ENCODE data around the gene TSC22D1.
"Not testable (repeated sequence)": the region's sequence is repeated elsewhere in the genome, so short reads cannot be mapped to it uniquely, and the experiment has no call there.

TSC22D1 gene

DNA sequence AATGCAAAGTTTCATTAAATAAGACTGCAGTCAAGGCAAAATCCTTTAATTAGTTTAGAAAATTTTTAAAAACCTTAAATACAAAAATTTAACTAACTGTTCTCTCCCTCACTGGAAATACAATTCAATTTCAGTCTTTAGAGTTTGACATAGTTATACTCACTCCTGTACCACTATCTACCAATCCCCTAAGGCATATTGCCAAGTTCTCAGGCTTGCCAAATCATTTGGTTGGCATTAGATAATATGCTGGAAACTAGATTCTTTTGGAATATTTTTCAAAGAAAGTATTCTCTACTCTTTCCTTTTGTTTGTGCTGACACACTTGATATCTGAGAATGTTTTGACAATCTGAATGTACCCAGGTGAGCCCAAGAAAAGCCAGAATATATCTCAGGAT, 77.2 kb downstream of the TSC22D1 start:
- DNase-seq: no peak

DNA sequence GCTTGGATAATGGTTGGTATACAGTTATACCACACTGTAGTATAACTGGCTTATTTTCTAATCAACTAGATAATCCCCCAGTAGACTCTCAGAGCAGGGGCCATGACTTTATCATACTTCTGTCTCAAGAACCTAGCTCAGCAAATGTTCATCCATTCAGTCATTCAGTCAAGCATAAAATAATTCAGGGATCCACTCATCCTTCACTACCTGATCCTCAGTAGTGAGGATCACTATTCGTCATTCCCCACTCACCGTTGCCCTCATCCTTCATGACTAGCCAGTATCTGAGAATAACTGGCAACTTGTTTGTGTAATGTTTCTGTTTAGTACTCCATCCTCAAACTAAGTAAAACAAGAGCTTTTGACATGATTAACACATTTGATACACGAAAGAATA, 77.6 kb downstream of the TSC22D1 start:
- DNase-seq: no peak

- DNase-seq: no peak
These were observed 78.3 kb downstream of the TSC22D1 start for GRCh38 chr13:44497801-44498200.

GRCh38 chr13:44493213-44493812, 82.8 kb downstream of the TSC22D1 start:
- no peak for DNase-seq

DNA sequence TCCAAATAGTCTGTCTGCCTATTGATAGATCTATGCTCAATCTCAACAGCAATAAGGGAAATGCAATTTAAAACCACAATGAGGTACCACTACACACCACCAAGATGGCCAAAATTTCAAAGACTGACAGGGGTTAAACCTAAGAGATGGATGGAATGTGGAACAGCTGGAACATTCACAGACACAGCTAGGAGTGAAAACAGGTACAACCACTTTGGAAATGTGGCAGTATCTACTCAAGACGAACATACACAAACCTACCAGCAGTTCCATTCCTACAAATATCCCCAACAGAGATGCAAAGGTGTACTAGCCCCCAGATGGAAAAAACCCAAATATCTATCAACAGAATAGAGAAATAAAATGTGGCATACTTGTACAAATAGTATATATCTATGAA, 86.4 kb downstream of the TSC22D1 start:
- no peak for DNase-seq

DNA sequence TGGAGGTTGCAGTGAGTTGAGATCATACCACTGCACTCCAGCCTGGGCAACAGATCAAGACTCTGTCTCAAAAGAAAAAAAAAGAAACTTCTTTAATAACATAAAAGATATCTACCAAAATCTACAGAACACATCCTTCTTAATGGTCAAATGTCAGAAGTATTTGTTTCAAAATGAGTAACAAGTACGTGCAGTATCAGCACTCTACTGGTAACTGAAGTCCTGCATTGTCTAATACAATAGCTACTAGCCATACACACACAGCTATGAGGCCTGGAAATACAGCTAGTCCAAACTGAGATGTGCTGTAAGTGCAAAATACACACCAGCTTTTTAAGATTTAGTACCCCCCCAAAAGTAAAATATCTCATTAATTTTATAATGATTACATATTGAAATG, 88.1 kb downstream of the TSC22D1 start:
- DNase-seq: no peak

DNA sequence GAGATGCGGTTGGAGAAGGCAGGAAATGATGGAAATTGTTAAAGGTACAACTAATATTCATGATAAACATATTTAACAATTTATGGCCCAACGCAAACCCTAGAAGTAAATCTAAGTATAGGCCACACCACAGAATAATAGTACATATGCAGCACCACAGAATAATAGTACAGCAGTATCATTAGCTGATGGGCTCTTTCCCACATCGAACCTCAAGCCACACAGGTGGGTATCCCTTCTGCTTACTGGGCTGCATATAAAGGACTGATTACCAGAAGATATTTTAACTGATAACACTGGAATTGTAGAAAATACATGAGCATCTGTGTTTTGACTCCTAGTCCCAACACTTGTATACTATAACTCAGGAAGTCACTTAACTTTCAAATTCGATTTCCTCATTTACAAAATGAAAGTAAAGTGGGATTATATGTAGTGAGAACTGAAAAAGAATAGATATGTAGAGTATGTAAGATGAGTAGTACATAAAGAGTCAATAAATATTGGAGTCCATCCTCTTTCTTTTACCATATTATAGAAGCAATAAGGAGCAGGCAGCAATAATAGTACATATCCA, 91.5 kb downstream of the TSC22D1 start:
- DNase-seq: peak; percentile 62

DNA sequence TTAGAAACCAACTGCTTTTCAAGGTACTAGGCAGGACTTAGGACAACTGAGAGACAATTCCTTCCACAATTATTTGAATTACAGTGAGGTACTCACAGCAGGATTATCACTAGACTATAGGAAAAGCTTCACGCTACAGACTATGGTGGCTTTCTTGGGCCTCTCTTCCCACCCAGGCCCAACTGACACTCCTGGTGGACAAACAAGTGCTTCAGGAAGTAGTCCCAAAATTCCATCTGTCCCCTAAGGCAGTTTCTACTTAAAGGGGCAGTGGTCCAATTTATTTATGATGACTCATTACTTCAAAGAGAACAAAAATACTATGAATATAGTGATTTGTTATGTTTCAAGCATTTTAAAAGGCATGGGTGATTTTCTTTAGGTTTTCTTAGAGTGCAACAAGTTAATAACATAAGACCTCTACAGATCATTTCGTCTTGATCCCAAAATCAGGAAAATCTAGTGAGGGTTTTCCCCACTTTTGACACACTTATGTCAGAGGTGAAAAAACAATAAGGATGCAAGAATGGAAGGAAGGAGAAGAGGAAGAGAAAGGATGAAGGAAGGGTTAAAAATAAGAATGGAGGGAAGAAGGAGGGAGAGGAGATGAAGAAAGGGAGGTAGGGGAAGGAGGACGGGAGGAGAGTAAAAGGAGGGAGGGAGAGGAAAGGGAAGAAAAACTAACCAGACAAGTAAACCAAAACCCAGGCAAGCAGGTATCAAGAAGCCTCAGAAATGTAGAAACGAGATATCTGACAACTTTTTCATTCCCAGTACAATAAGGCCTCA, 101.8 kb downstream of the TSC22D1 start:
- DNase-seq: no peak

DNA sequence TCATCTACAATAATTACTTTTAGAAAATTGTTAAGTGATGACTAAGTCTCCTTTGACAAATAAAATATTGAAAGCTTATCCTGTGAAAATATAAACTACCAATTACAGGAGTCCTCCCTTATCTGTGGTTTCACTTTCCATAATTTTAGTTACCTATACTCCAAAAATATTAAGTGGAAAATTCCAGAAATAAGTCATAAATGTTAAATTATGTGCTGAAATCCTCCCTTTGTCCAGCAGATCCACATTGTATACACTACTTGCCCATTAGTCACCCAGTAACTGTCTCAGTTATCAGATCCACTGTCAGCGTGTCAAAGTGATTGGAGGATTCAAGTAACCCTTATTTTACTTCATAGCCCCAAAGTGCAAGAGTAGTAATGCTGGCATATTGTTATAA, 104.4 kb downstream of the TSC22D1 start:
- DNase-seq: no peak

- no peak for DNase-seq
These were observed 105.2 kb downstream of the TSC22D1 start for GRCh38 chr13:44470638-44471562.

GRCh38 chr13:44468874-44469273, 107.3 kb downstream of the TSC22D1 start:
- no peak for DNase-seq

DNA sequence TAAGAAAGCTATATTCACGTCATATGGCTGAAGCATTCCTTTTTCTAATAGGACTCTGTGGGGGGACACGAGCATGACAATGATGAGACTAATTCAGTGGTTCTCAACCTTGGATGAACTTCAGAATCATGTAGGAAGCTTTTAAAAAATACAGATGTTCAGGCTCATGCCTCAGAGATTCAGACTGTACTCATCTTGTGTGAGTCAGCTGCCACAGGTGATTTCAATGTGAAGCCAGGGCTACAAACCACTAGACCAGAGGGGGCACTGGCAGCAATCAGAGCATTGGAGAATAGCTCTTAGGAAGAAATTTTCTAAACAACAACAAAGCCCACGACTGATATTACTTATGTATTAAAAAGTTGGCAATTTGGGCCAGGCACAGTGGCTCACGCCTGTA, 110.8 kb downstream of the TSC22D1 start:
- DNase-seq: no peak

- no peak for DNase-seq
These were observed 111.7 kb downstream of the TSC22D1 start for GRCh38 chr13:44464471-44464870.

- DNase-seq: no peak
These were observed 112.4 kb downstream of the TSC22D1 start for GRCh38 chr13:44463759-44464158.

- DNase-seq: no peak
These were observed 116.5 kb downstream of the TSC22D1 start for GRCh38 chr13:44459674-44460073.

DNA sequence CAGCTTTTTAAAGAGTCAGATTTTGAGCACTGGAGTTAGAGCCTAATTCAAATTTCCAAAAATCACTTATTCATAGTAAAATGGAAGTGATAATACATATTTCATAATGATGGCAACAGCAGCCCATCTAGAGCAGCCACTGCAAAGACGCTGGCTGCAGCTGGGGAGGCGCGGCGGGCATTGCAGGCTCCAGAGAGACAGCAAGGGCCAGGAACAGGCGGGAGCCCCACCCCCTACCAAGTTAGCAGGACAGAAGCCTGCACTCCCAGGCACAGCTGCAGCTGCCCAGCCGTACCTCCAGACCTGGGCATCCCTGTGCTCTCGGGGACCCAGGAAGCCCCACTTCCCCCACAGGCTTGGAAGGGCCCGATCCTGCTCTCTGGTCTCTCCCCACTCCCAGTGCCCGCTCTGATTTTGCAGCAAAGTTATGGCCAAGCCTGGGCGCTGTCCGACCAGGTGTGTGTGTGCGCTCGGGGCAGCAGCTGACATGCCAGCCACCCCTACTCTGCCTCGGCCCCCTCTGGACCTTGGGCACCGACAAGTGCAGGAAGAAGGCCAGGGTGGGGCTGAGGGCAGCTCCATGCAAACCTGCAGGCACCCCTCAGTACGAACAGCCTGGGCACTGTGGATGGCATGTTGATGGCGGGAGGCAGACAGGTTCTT, 117.7 kb downstream of the TSC22D1 start:
- DNase-seq: no peak

- not testable (repeated sequence) for DNase-seq
These were observed 119.9 kb downstream of the TSC22D1 start for GRCh38 chr13:44456212-44456611.

DNA sequence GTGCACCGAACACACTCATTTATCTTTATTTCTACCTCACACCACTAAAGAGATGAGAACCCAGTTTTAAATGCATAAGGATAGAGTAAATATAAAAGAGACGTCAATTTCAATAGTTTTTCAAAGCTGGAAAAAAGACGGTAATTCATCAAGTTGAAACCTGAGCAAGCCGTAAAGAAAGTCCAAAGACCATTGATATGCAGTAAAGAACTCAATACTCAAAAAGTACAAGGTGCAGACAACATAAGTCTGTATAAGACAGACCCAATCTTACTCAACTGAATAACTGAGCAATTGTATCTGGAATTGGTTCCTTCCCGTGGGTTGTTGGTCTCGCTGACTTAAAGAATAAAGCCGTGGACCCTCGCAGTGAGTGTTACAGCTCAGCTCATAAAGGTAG, 120.4 kb downstream of the TSC22D1 start:
- DNase-seq: no peak

DNA sequence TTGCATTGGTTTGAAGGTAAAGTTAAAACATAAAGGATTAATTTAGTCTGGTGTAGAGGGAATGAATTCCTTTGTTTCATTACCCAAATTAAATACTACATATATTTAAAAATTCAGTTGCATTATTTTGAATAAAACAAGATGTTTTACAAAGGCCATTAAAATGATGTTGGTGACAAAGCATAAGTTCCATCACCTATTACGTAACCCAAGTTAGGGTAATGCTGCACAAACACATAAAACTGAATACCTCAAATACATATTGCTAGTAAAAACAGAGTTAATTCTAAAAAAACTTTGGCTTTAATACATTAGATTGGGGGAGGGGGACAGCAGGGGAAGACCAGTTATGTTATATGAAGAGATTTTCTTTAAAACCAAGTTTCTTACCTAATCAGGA, 122.2 kb downstream of the TSC22D1 start:
- no peak for DNase-seq

GRCh38 chr13:44453069-44453468, 123.1 kb downstream of the TSC22D1 start:
- no peak for DNase-seq

GRCh38 chr13:44452418-44452817, 123.7 kb downstream of the TSC22D1 start:
- DNase-seq: no peak

DNA sequence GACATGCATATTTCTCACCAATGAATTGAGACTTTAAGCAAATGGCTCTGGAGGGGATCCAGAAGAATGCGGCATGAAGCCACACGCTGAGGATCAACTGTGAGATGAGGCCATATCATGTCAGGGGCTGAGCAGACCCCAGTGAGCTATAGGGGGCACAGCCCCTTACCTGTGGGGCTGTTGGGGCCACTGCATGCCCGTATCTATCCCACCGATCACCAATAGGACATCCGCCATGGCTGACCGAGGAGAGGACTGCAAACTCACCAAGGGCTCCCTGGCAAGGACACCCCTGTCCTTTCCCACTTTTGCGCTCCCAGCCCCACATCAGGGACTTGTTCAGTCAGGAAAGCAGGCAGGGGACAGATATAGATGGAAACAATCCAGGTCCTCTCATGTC, 124.5 kb downstream of the TSC22D1 start:
- no peak for DNase-seq

DNA sequence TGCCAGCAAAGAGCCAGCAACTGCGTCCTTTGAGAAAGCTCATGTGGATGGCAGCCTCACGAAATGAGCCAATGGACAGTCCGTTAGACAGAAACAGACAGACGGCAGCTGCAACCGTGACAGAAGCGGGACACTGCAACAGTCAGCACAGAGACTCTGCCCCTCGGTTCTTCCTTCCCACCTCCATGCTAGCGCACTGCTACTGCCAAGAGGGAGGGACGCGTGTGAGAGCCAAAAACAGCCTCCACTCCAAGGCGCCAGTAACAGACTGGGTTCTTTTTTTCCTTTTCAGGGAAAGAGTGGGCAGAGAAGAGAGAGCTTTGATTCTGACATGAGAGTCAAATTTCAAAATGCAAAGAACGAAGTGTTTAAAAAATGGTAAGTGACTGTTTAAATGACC, 125.0 kb downstream of the TSC22D1 start:
- no peak for DNase-seq
